ENCODE data around the gene MERTK. TPM values are rescaled to one million over a fixed set of nuclear protein-coding genes. Genes with fewer than 3 reads are reported as not detected.
A peak's percentile ranks its signal among the peaks of the same experiment; 100 is the strongest.
"Not testable (repeated sequence)": the region's sequence is repeated elsewhere in the genome, so short reads cannot be mapped to it uniquely, and the experiment has no call there.

MERTK gene
- polyA plus RNA-seq, 1 donor = 4.4 TPM

GRCh38 chr2:111910609-111911277 is 12.3 kb downstream of the MERTK start:
- no peak for DNase-seq

GRCh38 chr2:111911295-111911977 is 13.0 kb downstream of the MERTK start:
- DNase-seq = not testable (repeated sequence)

GRCh38 chr2:111912547-111912946 is 14.1 kb downstream of the MERTK start:
- DNase-seq = no peak

- no peak for DNase-seq
These were observed 18.7 kb downstream of the MERTK start for GRCh38 chr2:111917106-111917505.

- DNase-seq = peak; percentile 77
These were observed 20.0 kb downstream of the MERTK start for GRCh38 chr2:111918383-111918806.

- no peak for DNase-seq
These were observed 21.0 kb downstream of the MERTK start for GRCh38 chr2:111919365-111919764.

- no peak for DNase-seq
These were observed 21.6 kb downstream of the MERTK start for GRCh38 chr2:111919794-111920608.

GRCh38 chr2:111923276-111923804 is 24.9 kb downstream of the MERTK start:
- peak; percentile 36 for DNase-seq

- DNase-seq = no peak
These were observed 26.3 kb downstream of the MERTK start for GRCh38 chr2:111924617-111925107.

GRCh38 chr2:111927723-111928122 is 29.3 kb downstream of the MERTK start:
- no peak for DNase-seq

GRCh38 chr2:111930409-111930808 is 32.0 kb downstream of the MERTK start:
- no peak for DNase-seq

- DNase-seq = no peak
These were observed 32.5 kb downstream of the MERTK start for GRCh38 chr2:111930875-111931274.

- no peak for DNase-seq
These were observed 34.5 kb downstream of the MERTK start for GRCh38 chr2:111932841-111933291.

GRCh38 chr2:111933900-111934299 is 35.5 kb downstream of the MERTK start:
- DNase-seq = not testable (repeated sequence)

GRCh38 chr2:111936881-111937280 is 38.5 kb downstream of the MERTK start:
- DNase-seq = no peak

GRCh38 chr2:111938392-111938791 is 40.0 kb downstream of the MERTK start:
- DNase-seq = no peak

GRCh38 chr2:111940333-111941196 is 42.2 kb downstream of the MERTK start:
- no peak for DNase-seq

- DNase-seq = no peak
These were observed 43.1 kb downstream of the MERTK start for GRCh38 chr2:111941531-111941930.

GRCh38 chr2:111944531-111945210 is 46.3 kb downstream of the MERTK start:
- no peak for DNase-seq

- DNase-seq = no peak
These were observed 47.3 kb downstream of the MERTK start for GRCh38 chr2:111945444-111946293.
